HG02852 (cell line): ENCODE results near the gene CALM1.
A peak's percentile ranks its signal among the peaks of the same experiment; 100 is the strongest.
"Not testable (repeated sequence)": the region's sequence is repeated elsewhere in the genome, so short reads cannot be mapped to it uniquely, and the experiment has no call there.

Source experiments
- ATAC-seq: cut with Tn5 transposase; IDR thresholded peaks from one replicate; pipeline ENCODE4 v1.9.1; 2021; ENCODE audit warnings: mild to moderate bottlenecking, moderate library complexity; ENCODE audit not compliant: unreplicated experiment

The CALM1 gene

DNA sequence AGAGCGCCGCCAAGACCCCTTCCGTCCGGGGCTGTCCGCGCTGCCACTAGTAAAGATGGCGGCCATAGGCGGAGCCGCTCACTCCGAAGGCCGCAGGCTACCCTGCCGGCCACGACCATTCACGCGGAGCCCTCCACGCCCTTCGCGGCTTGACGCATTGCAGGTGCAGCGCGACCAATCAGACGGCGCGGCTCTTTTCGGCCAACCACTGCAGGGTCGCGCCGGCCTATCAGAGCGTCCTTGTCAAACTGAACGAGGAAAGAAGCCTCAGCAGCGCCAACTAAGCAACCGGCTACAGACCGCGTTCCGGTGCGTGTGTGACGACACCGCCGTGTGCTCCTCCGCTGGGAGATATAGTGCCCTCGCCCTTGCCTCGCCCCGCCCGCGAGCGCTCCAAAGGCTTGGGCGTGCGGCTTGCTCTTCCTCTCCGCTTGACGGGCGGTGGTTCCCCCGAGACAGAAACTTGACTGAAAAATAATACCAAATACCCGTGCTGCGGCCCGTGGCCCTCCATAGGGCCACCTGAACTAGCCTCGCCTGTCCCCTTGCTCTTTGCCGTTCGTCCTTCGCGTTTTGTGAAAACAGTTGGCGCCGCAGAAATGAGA lies 13.6 kb upstream of the CALM1 start:
- ATAC-seq = peak; percentile 91

DNA sequence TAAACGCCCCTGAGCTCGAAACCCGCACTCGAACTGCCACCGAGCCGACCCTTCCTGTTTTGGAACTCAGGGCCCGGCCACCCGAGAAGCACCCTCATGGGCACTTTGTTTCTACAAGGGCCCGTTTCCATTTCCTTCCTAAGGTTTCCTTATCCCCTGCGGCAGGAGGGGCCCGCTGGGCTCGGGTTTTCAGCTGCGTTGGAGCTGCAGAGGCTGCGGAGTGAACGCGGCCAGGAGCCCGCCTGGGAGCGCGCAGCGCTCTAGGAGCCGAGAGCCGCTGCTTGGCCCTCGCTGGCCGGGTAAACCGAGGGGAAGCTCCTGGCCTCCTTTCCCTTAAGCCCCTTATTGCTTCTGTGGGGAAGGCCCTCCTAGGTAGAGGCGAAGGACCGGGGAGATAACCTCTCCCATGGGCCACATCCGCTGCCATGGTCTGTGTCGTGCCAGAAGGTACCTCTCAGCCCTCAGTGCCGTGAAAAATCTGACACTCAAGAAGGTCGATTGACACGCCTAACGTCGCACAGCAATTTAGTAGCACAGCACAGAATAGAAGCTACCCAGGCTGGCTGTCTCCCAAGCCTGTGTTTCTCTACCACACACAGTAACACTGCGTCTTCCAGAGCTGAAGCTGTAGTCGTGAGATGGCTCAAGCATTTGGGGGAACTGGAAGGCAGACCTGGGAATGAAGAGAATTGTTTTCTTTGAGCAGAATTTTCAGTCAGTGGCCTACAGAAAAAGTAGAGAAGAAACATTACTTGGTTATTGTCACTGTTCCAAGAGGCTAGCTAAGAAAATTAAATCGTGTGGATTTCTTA lies 12.9 kb upstream of the CALM1 start:
- ATAC-seq = peak; percentile 15

GRCh38 chr14:90384543-90384911 lies 12.3 kb upstream of the CALM1 start:
- ATAC-seq = no peak

GRCh38 chr14:90386321-90386720 lies 10.5 kb upstream of the CALM1 start:
- no peak for ATAC-seq

- no peak for ATAC-seq
These were observed 9.5 kb upstream of the CALM1 start for GRCh38 chr14:90387206-90387760.

DNA sequence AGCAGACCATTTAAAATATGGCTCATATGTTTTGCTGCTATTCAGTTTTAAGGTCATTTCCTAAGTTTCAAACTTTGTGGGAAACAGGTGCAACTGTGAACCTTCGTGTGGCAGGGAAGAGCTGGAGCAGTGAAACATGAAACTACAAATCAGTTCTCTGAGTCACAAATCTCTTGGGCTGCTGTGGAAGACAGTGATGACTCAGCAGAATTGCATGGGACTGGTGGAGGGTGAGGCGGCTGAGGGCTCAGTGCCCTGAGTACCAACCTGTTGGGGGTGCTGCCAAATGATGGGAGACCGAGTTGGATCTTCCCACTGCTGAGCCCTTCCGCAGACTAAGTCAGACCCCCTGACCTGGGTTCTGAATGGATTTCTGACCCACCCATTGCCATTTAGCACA lies 8.4 kb upstream of the CALM1 start:
- ATAC-seq = no peak

- ATAC-seq = no peak
These were observed 7.8 kb upstream of the CALM1 start for GRCh38 chr14:90388982-90389381.

GRCh38 chr14:90393966-90394365 lies 2.9 kb upstream of the CALM1 start:
- ATAC-seq = no peak

- not testable (repeated sequence) for ATAC-seq
These were observed 2.0 kb upstream of the CALM1 start for GRCh38 chr14:90394782-90395181.

DNA sequence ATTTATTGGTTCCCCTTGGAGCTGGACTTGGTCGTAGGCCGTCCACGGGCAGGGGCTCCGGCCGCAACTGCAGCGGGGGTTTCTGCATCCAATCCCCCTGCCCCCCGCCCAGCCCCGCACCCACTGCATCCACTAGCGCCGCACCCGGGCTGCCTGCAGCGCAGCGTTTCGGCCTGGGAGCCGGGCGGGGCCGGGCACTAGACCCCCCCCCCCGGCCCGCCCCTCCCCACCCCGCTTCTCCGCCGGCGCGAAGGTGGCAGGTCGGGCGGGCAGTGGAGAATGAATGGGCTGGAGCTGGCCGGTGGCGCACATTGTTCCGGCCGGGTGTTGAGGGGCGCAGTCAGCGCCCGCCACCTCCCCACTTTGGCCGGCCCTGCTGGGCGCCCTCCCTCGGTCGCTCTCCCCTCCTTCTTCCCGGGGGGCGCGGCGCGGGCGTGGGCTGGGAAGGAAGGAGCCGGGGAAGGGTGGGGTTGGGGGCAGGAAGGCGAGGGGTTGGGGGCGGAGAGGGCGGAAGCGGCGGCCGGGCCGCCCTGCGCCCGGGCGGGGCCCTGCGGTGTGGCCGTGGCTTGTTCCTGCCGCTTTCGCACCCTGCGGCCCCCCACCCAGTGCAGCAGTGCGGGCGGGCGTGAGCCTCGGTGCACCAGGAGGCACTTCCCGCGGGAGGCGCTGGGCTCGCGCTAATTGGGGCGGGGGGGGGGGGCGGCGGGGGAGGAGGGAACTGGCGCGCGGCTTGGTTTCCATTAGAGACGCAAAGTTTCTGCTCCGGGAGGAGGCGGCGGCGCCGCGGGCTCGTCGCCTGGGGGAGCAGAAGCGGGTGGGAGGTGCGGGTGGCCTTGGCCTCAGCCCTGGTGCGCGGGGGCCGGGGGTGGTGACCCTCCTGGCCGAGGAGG lies 841 bp downstream of the CALM1 start:
- ATAC-seq = peak; percentile 37

- ATAC-seq = peak; percentile 9
These were observed 1.5 kb downstream of the CALM1 start for GRCh38 chr14:90398315-90398839.

DNA sequence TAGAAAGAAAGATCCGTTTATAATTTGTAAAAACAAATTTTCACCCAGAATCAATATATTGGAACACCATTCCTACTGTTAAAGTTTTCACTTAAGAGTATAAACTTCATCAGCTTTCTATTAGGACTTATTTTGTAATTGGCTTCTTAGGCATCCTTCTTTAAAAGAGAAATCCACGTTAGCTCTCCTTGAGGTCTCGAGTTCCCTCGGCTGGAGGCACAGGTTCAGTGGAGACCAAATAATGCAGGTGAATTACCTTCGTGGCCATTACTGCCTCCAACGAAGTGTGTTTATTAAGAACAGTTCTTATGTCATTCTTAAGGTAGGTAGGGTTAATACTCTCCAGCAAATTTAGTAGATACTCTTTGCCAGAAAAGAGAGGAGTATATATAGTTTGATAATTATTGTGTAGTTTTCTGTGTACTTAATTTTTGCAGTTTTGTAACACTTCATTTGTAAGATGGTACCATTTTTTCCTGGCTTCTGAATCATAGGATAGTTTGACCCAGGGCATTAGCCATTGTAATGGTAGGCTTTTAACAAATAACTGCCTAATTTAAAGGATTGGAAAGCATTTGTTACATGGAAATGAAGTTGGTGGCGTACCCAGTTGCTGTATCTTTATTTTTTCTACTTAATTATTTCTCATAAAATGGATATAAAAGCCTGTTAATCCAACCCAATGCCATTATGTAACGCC lies 2.2 kb downstream of the CALM1 start:
- ATAC-seq = no peak

- ATAC-seq = peak; percentile 33
These were observed 3.0 kb downstream of the CALM1 start for GRCh38 chr14:90399541-90400444.

- no peak for ATAC-seq
These were observed 4.2 kb downstream of the CALM1 start for GRCh38 chr14:90400904-90401561.

DNA sequence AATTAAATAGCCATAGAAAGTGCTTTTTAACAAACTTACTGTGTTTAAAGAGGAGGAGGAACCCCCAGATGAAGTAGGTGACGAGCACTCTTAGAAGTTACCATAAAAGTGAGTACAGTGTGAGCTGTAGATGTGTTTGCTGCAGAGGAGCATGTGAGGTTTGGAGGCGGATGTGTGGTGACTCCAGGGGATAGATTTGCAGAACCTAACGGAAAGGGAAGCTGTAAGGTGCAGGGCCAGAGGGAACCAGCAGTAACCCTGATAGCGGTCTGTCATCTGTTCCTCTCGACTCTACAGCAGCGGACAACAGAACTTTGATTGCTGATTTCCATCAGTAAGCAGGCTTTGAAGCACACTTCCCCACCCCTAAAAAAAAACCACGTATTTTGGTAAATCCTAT lies 5.2 kb downstream of the CALM1 start:
- ATAC-seq = no peak

GRCh38 chr14:90403065-90403464 lies 6.2 kb downstream of the CALM1 start:
- no peak for ATAC-seq

DNA sequence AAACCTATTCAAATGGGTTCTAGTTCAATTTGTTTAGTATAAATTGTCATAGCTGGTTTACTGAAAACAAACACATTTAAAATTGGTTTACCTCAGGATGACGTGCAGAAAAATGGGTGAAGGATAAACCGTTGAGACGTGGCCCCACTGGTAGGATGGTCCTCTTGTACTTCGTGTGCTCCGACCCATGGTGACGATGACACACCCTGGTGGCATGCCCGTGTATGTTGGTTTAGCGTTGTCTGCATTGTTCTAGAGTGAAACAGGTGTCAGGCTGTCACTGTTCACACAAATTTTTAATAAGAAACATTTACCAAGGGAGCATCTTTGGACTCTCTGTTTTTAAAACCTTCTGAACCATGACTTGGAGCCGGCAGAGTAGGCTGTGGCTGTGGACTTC lies 8.3 kb downstream of the CALM1 start:
- ATAC-seq = no peak

GRCh38 chr14:90405755-90406154 lies 8.9 kb downstream of the CALM1 start:
- no peak for ATAC-seq

- no peak for ATAC-seq
These were observed 9.6 kb downstream of the CALM1 start for GRCh38 chr14:90406384-90406798.
